Stimulated activated CD4-positive, alpha-beta T cell treated with anti-CD3 and anti-CD28 coated beads, TNF-alpha, amount 100 ng/mL, for 1 hour (primary cell): ENCODE measurements around the gene UFD1.
"Not testable (repeated sequence)": the region's sequence is repeated elsewhere in the genome, so short reads cannot be mapped to it uniquely, and the experiment has no call there.

Source experiments
- DNase-seq, 3 donors: peaks; one replicate each; pipeline ENCODE4 v3.0.0-alpha.2; 2020; ENCODE audit warnings: low read depth in 3 of 3, low spot score in 1 of 3

Gene UFD1

GRCh38 chr22:19450363-19451175, 28.4 kb downstream of the UFD1 start:
- no peak for DNase-seq

DNA sequence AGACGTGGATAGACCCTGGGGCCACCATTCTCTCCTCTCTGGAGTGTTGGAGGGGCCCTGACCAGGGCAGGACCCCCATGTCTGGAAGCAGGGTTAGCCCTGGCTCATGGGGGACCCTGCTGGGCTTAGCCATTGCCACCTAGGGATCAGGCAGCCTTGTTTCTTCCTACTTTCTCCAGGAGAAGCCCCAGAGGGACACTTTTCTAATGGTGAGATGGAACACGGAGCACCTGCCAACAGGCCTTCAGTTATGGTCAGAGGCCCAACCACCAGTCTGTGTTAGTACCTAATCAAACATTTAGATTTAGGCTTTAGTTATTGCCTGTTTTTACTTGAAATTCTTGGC, 29.6 kb downstream of the UFD1 start:
- DNase-seq, result no peak

DNA sequence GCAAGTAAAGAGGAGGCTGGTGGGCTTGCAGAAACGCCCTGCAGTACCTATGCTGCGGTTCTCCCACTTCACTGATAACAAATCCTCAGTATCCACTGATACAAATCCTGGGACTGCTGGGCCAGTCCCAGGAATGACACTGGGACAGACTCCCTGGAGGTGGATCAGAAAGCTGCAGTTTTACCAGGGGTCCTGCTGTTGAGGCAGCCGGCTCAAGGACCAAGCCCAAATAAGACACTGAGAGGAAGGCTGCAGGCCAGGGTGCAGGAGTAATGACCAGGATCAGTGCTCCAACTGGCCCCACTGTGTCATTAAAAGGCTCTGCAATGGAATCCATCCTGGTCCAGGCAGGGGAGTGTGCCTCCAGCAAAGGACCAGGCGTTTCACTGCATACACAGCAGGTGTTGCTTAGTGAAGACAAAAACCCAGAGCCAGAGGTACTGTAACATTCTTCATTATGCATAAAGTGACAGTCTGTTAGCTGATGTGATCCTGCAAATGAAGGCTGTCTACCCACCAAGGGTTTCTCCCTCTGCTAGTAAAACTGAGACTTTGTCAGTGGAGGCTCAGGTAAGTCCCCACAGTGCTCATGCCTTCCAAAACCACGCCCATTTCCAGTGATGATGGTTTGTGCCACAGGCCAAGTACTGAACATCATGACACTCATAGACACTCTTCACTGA, 30.1 kb downstream of the UFD1 start:
- no peak for DNase-seq

DNA sequence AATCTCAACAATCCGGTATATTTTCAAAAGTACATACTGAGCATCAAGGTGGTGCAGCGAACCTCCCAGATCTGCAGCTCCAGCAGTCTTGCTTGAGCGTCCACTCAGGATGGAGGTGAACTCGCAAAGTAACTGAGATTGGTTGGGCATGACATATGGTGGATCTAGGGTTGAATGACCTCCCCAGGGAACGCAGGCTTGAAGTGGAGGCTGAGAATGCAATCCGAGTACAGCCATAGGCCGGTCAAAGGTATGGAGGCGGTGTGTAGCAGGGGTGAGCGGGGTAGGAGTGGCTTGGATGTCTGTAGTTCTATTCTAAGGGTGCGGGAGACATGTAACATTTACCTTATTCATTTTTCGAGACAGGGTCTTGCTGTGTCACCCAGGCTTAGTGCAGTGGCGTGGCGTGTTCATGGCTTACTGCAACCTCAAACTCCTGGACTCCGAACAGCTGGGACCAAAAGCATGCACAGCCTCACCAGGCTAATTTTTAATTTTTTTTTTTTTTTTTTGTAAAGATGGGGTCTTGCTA, 30.9 kb downstream of the UFD1 start:
- DNase-seq, result no peak

DNA sequence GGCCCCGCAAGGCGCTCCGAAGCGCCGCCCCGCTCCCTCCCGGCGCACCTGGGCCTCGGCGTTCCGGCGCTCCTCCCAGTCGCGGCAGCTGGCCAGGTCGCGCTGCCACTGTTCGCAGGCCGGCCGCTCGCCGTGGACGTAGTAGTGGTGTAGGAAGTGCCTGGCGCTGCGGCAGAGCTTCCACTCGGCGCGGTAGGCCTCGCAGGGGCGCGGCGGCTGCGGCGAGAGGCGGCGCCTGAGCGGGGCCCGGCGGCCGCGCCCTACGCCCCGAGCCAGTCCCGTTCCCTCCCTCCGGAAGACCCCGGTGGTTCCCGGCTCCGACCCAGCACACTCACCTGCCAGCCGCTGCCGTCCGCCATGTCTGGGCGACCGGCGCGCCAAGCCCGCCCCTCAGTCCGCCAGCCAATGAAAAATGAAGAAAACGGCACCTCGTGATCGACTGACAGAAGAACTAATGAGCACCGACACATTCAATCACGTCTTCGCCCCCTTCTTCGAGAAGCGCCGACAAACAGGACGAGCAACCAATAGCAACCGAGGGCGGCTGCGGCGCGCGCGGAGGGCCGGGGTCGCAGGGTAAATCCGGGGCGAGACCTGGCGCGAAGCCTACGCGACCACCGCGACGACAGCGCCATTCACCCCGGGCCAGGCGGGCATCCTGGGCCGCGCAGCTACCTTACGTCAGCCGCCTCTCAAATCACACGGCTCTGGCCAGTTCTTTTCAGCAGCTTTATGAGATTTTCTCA, 31.5 kb downstream of the UFD1 start, which contains the start of gene C22orf39:
TSS of gene C22orf39 (minus strand) at position 382 of the 746 bp plus-strand sequence. CDS start at position 359, 23 bp downstream.
- peak; percentile 66 to 75 (median 72) for DNase-seq

GRCh38 chr22:19446603-19447329, 32.2 kb downstream of the UFD1 start:
- no peak for DNase-seq

- not testable (repeated sequence) for DNase-seq
Observed at GRCh38 chr22:19445279-19445982, 33.6 kb downstream of the UFD1 start.

- DNase-seq, result no peak
Observed at GRCh38 chr22:19443544-19444211, 35.3 kb downstream of the UFD1 start.

DNA sequence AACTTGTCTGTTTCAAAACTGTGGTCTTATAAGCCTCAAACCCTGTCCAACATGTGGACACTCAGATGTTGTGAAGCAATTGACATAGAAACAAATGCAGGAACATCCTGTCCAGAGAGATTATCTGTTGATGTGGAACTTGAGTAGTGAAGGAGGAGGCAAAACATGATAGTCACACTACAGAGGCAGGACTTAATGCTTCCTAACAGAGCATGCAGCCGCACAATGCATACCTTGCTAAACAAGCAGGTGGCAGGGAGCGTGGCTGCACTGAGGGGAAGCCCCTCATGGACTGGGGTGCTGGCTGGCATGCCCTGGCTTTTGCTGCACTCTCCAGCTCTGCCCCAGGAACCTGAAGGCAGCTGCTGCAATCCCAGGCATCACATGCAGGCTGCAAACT, 36.8 kb downstream of the UFD1 start:
- DNase-seq, result no peak

- DNase-seq, result no peak
Observed at GRCh38 chr22:19440411-19441195, 38.4 kb downstream of the UFD1 start.

DNA sequence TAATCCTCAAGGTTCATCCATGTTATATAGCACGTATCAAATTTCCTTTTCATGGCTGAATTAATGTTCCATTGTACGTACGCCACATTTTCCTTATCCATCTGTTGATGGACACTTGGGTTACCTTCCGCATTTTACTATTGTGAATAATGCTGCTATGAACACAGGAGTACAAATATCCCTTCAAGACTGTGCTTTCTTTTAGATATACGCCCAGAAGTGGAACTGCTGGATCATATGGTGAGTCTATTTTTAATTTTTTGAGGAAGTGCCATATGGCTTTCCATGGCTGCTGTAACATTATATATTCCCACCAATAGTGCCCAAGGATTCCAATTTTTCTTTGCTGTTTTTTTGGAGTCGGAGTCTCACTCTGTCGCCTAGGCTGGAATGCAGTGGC, 40.7 kb downstream of the UFD1 start:
- no peak for DNase-seq

DNA sequence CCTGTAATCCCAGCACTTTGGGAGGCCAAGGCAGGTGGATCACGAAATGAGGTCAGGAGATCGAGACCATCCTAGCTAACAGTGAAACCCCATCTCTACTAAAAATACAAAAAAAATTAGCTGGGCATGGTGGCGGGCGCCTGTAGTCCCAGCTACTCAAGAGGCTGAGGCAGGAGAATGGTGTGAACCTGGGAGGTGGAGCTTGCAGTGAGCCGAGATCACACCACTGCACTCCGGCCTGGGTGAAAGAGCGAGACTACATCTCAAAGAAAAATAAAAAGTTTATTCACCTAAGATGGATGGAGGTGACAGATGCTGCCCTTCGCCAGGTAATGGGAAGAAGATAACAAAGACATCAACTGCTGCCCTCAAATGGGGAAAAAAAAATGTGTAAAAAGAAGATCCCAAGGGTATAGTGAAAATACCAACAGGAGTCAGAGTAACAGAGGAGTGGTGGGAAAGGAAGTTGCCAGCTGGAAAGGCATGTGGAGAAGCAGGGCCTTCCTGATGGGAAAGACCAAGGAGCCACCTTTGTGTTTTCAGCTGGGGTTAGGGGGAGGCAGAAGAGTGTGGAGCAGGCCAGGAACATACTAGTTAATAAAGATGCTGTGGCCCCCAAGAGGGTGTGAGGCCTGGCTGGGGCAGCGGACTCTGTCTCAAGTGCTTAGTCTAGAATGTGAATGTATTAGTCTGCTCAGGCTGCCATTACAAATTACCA, 42.4 kb downstream of the UFD1 start:
- DNase-seq, result not testable (repeated sequence)

- no peak for DNase-seq
Observed at GRCh38 chr22:19434829-19435580, 44.0 kb downstream of the UFD1 start.

GRCh38 chr22:19434401-19434800, 44.6 kb downstream of the UFD1 start:
- no peak for DNase-seq

- peak; percentile 67 to 85 (median 69) for DNase-seq
Observed at GRCh38 chr22:19432133-19432851, 46.7 kb downstream of the UFD1 start, which contains the start of gene MRPL40. MRPL40 (plus strand) TSS chr22:19432545; CDS start chr22:19432555, 10 bp downstream.

DNA sequence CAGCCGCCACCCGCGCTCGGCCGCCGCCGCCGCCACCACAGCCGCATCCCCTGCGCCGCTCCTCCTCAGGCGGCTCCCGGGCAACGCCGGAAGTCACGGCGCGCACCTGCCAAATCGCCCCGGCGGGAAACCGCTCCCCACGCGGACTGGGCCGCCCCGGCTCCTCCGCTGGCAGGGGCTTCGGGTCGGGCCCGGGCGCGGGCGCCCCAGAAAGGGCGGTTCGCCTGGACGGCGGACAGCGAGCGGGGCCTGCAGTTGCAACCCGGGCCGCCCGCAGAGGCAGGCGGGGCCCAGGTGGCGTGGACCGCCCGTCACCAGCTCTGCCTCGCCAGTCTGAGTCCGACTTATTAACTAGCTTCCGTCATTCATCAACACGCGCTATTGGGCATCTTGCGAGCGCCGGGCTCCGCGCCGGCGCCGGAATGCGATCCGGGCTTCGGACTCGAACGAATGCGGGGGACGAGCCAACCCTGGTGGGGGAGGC, 47.3 kb downstream of the UFD1 start, which contains the start of gene HIRA:
TSS of gene HIRA (minus strand) at position 85 of the 484 bp plus-strand sequence. CDS start 257 bp downstream, outside the sequence.
- DNase-seq, result peak; percentile 52 to 90 (median 66)
